ENCODE data around the gene ZDHHC8.

DNA sequence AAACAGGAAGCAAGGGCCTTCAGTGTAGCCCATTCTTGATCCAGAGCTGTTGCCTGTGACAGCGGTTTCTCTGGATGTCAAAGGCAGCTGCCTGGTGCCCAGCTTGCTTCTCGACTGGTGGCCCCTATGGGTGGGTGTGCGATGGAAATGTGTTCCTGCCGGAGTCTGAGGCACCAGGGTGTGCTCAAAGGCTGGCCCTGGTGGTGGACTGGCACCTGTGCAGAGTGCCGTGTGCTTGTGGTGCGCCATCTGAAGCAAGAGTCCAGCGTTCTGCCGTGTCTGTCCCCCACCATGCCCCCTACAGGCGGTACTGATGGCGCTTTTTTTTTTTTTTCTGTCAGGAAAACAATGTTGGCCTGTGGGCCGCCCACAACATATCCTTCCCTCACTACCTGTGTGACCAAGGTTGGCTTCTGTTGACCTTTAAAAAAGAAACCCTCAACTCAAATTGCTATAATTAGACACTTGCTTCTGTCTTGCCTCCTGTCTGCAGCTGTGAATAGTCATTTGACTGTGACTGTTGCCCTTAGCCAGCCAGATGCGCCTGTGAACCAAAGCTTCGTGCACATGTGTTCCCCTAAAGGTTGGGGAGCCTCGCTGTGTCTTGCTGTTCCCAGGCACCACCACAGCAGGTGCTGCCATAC lies 20.4 kb upstream of the ZDHHC8 start:
- TF ChIP-seq, protein P1, sequence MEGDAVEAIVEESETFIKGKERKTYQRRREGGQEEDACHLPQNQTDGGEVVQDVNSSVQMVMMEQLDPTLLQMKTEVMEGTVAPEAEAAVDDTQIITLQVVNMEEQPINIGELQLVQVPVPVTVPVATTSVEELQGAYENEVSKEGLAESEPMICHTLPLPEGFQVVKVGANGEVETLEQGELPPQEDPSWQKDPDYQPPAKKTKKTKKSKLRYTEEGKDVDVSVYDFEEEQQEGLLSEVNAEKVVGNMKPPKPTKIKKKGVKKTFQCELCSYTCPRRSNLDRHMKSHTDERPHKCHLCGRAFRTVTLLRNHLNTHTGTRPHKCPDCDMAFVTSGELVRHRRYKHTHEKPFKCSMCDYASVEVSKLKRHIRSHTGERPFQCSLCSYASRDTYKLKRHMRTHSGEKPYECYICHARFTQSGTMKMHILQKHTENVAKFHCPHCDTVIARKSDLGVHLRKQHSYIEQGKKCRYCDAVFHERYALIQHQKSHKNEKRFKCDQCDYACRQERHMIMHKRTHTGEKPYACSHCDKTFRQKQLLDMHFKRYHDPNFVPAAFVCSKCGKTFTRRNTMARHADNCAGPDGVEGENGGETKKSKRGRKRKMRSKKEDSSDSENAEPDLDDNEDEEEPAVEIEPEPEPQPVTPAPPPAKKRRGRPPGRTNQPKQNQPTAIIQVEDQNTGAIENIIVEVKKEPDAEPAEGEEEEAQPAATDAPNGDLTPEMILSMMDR (IDR thresholded peaks at IDR 0.05) = peak; percentile 35
- TF ChIP-seq EZH2 (IDR thresholded peaks at IDR 0.05; ENCODE audit: borderline replicate concordance, insufficient read depth, low read depth, low read length, poor library complexity, severe bottlenecking) = no peak

All from B cell (primary cell).